Endometrial microvascular endothelial cells (primary cell): ENCODE results near the gene SPINT3. TPM values are rescaled to one million over a fixed set of nuclear protein-coding genes. Genes with fewer than 3 reads are reported as not detected.

ENCODE experiments used
- in situ Hi-C: cut with HindIII; loops from 2 replicates; pipeline ENCODE4 v1.10.0; 2017; ENCODE audit warnings: low sequenced_read_pairs, low pct_unique_long_range_greater_than_20kb; ENCODE audit errors: inconsistent ontology term
- total RNA-seq: library from RNA; depleted of rRNA; stranded (reverse); fragments of >200 nt; gene quantifications from one replicate; pipeline ENCODE4 v1.2.3, GENCODE V29; 2015; ENCODE audit errors: inconsistent ontology term

The SPINT3 gene, protein sequence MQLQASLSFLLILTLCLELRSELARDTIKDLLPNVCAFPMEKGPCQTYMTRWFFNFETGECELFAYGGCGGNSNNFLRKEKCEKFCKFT
- total RNA-seq, result not detected

DNA sequence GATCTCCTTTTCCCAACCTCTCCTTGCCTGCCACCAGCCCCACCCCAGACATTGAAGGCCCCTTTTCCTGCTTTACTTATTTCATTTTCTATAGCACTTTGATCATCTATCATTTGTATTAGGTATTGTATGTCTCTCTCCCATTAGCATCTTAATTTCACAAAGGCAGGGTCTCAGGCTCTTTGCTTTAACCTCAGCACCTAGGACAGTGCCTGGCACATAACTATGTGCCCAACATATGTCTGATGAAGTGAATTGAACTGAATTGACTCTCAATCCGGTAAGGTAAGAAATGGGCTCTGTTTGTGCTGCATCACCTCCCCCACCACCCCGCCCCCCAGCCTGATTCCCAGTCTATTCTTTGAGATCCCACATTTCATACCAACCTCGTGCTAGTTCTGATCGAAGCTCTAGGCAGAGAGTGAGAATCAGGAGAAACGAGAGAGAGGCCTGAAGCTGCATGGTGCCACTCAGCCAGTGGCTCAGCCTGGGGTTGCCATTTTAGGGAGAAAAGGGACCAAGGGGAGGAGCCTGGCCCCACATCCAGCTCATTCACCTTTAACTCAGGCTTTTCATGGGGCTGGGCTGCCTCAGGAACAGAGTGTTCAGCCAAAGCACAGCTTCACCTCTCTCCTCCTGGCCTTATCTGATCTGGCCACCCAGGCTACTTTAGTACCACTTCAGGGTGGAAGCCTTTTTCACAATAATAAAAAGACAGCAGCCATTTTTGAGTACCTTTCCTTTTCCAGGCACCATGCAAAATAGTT, at the start of gene SPINT3:
TSS of gene SPINT3 (minus strand) at position 476 of the 767 bp plus-strand sequence. CDS start at position 462, 14 bp downstream.
- in situ Hi-C loops, result no loop called here

GRCh38 chr20:45564760-45565276, 49.4 kb upstream of the SPINT3 start:
- in situ Hi-C loops, result no loop called here

- in situ Hi-C loops, result no loop called here
Observed at GRCh38 chr20:45555198-45555597, 39.8 kb upstream of the SPINT3 start.

GRCh38 chr20:45552456-45552855, 37.0 kb upstream of the SPINT3 start:
- in situ Hi-C loops, result no loop called here

DNA sequence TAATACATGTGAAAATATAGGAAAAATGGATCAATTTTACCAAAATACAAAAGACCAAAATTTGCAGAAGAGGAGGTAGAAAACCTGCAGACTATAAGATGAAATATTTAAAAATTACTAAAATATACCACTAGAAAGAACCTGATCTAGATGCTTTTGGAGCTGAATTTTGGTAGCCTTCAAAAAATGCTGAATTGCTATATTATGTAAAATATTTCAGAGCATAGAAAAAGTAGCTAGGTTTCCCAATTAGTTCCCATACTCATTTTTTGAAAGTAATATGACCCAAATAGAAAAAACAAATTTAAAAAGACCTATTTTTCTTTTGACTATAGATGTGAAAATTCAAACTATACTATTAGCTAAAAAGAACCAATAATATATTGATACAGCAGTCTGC, 35.3 kb upstream of the SPINT3 start:
- in situ Hi-C loops, result no loop called here

GRCh38 chr20:45548410-45548809, 33.0 kb upstream of the SPINT3 start:
- in situ Hi-C loops, result no loop called here

- in situ Hi-C loops, result no loop called here
Observed at GRCh38 chr20:45547206-45547770, 31.9 kb upstream of the SPINT3 start, which contains the start of gene EPPIN. TSS of gene EPPIN (minus strand) at chr20:45547401. CDS start at chr20:45547357, 44 bp downstream.

GRCh38 chr20:45545754-45546453, 30.5 kb upstream of the SPINT3 start:
- in situ Hi-C loops, result no loop called here

DNA sequence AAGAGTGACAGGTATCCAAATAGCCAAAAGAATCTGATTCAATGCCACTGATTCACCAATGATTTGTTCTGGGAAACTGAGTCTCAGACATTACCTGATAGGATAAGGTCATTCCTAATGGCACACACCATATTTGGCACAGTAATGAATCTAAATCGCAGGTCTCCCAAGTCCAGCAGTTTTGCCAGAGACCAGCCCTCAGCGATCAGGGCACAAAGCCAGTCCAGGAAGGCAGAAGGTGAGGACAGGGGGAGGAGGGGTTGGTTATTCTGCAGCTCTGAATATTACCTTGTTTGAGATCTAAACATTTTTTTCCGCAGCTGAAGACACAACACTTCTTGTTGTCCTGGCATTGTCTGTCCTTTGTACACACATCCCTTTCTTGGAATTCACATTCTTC, 29.9 kb upstream of the SPINT3 start:
- in situ Hi-C loops, result no loop called here

DNA sequence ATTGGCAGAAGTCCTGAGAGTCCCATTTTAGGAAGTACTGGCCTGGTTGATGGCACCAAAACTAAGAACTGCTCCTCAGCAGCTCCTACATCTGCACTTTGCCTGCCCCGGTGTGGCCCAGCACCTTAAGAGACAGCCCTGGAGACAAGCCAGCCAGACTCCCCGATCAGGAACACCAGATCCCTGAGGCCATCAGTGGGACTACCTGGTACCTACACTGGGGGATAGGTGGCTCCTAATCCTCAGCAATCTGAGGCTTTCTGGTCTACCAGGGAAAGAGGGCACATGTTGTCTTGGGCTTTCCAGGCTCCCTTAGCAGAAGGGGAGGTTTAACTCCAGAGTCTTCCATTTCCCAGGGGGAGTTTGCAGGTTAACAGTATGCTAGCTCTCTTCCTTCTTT, 24.0 kb upstream of the SPINT3 start, which contains the start of gene WFDC6:
TSS of gene WFDC6 (minus strand) at position 101 of the 400 bp plus-strand sequence. CDS start at position 26, 75 bp downstream.
- in situ Hi-C loops, result no loop called here

DNA sequence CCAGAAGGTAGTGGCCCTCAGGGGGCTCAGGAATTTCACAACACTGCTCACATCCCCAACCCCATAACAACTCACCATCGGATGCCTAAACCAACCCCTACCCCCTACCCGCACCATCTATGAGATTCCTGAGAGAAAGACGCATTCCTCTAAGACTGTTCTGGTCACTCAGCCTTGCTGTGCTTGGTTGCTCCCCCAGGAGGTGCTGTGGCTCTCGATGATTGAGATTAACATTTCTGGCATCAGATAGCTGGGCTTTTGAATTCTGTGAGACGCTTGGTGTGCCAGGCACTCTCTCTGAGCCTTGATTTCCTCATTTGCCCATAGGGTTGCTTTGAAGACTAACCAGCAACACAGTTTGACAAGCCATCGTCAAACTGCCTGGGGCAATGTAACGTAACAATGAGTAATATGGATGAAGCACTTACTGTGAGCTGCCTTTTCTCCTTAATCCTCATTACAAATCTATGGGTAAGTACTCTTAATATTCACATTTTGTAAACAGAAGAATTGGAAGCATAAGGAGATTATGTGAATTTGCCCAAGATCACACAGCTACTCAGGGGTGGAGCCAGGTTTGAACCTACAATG, 22.9 kb upstream of the SPINT3 start:
- in situ Hi-C loops, result no loop called here

- in situ Hi-C loops, result no loop called here
Observed at GRCh38 chr20:45527294-45527693, 11.9 kb upstream of the SPINT3 start.

DNA sequence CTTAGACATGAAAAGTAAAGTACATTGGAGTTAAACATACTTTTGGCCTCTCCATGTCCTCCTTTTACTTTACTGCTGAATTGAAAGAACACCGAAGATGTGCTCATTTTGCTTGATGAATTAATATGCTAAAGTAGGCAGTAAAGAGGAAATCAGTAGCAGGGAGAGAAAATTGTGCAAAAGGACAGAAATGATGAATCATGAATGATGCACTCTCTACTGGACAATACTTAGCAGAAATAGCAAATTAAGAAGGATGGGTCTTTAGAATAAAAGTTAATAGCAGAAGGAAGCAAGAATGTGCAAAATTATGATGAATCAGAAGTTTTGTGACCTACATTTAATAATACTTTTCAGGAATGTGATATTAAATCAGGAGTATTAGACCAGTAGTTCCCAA, 8.4 kb upstream of the SPINT3 start:
- in situ Hi-C loops, result no loop called here

DNA sequence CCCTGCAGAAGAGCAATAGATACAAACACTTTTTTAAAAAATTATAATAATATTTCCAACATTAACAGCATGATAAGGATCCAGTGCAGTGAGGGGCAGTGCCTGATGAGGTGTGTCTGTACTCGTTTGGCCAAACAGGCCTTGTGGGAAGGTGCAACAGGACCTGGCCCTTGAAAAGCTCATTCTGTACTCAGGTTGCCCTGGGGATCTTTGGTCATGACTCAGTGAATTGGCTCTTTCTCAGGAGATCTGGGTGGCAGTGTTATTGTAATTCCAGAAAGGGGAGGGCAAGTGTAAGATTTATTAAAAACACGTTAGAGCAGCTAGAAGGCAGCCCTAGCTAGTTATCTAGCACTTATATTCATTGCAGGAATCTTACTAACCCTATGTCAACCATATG, 2.9 kb upstream of the SPINT3 start:
- in situ Hi-C loops, result no loop called here

DNA sequence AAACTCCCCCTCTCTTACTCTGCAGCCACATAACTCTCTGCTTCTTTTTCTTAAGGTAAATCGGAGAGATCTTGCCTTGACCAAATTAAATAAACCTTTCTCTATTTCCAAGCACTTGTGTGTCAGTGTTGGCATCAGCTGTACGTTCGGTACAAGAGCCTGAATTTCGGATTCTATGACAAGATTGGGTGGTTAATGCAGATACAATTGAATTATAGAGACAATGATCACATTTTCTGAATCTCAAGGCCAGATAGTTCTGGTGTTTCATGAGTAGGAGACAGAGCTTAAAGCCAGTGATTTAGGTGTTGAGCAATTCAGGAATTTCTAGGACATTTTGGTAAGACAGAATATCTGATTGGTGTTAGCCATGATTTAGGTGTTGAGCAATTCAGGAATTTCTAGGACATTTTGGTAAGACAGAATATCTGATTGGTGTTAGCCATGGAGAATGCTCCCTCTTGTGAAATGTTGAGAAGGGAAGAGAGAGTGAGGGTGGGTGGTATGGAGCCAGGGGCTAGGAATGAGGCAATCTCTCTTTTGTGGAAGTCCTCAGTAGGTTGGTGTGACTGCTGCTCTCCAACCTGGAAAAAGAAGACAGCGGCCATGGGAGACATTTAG, 5.1 kb downstream of the SPINT3 start:
- in situ Hi-C loops, result no loop called here

DNA sequence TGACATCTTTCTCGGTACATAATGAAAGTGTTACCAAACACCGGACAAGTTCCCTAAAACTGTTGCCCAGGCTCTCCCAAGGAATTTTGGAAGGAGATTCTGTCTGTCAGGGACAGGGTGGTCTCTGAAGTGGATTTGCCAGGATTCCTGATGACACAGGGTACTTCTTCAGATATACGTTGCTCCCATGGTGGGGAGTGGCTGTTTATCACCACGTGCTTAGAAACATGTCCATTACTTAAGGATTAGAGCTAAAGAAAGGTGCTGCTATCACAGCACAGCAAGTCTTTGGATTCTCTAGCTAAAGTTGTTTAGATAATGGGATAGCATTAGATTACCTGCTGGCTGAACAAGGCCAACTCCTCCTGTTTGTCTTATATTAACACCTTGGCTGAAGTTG, 6.3 kb downstream of the SPINT3 start:
- in situ Hi-C loops, result no loop called here

DNA sequence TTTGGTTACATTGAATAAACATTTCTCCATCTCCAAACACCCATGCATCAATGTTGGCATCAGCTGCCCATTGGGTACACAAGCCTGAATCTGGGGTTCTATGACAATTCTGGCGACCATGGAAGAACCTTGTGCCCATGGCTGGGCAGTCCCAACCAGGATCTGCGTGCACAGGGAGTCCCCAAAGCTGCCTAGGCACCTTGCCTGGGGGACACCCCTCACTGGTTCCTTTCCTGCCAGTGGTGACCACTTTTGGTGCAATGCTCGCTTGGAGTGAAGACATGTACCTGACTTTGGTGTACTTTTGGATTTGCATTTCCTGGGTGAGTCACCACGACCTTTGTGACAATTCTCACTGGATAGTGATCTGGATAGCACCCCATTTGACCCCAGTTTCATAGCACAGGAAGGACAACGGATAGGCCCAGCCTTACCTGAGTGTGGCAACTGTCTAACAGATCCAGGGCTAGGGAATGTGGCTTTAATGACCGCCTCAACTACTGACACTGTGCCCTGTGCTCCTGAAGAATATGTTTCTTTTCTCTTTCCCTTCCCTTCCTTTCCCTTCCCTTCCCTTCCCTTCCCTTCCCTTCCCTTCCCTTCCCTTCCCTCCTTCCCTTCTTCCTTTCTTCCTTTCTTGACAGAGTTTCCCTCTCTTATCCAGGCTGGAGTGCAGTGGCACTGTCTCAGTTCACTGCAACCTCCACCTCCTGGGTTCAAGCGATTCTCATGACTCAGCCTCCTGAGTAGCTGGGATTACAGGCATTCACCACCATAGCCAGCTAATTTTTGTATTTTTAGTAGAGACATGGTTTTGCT, 7.1 kb downstream of the SPINT3 start:
- in situ Hi-C loops, result no loop called here
